Endothelial cell of umbilical vein (primary cell): ENCODE results near the gene THAP4. TPM values are rescaled to one million over a fixed set of nuclear protein-coding genes. Genes with fewer than 3 reads are reported as not detected.

Experiments used
- BruUV-seq: library from RNA; stranded (reverse); fragments of 400-500 nt; replicated peaks from 2 replicates; lab custom pipeline; 2021; lab: Mats Ljungman, UMichigan
- CTCF ChIA-PET: fragments of 300-600, 350-600 bp; sonication (Branson Sonifier 250); formaldehyde crosslinking; loops from one replicate; lab custom pipeline; 2021; ENCODE audit warnings: antibody characterized with exemption, inconsistent platforms; lab: Charles Lee
- POLR2A ChIA-PET: fragments of 300-600, 350-600 bp; sonication (Branson Sonifier 250); formaldehyde crosslinking; loops from one replicate; lab custom pipeline; 2021; ENCODE audit warnings: antibody characterized with exemption, inconsistent platforms; lab: Charles Lee
- DNase-seq: peaks from one replicate; pipeline ENCODE4 v3.0.0-alpha.2; 2011; ENCODE audit warnings: low read depth, low spot score
- FAIRE-seq: peaks from 2 replicates; lab custom pipeline; 2011; peaks lifted over from hg19 to GRCh38; lab: Jason Lieb, UNC
- H2AFZ ChIP-seq: 2 replicates; pipeline ENCODE4 v1.6.0; 2012; ENCODE audit warnings: low read depth, low read length, control low read depth, inconsistent platforms
- H3K27ac ChIP-seq: 2 replicates; pipeline ENCODE4 v1.5.1; 2011; ENCODE audit warnings: low read depth, mild to moderate bottlenecking, control low read depth, low read length, moderate library complexity; ENCODE audit not compliant: insufficient read depth
- H3K27me3 ChIP-seq, 2 experiments: 2 replicates each; pipeline versions ENCODE4 v1.6.0 to v1.6.1; 2011; ENCODE audit warnings: low read length in 2 of 2, mixed read lengths in 1 of 2; ENCODE audit not compliant: control insufficient read depth in 2 of 2, insufficient read depth in 2 of 2
- H3K36me3 ChIP-seq, 2 experiments: 2 replicates in 1 of 2; 3 replicates in 1 of 2; pipeline ENCODE4 v1.5.1; 2011; ENCODE audit warnings: low read length in 2 of 2, mild to moderate bottlenecking in 1 of 2, moderate library complexity in 1 of 2; ENCODE audit not compliant: control insufficient read depth in 2 of 2, insufficient read depth in 2 of 2; ENCODE audit errors: extremely low read depth in 1 of 2
- H3K4me1 ChIP-seq: 3 replicates; pipeline ENCODE4 v1.5.1; 2011; ENCODE audit warnings: mild to moderate bottlenecking, low read length; ENCODE audit not compliant: control insufficient read depth, insufficient read depth; ENCODE audit errors: extremely low read depth
- H3K4me2 ChIP-seq: 2 replicates; pipeline ENCODE4 v1.6.1; 2011; ENCODE audit warnings: low read length, control low read depth, mixed read lengths; ENCODE audit not compliant: insufficient read depth
- H3K4me3 ChIP-seq, 3 experiments: fragments of 200-600 bp in 1 of 3; sonication (generic), shearing (Covaris generic) in 1 of 3; replicated peaks in 1 of 3; 2 replicates each; pipeline ENCODE4 v1.5.1; 2011 to 2016; ENCODE audit warnings: control low read depth in 3 of 3, low read length in 3 of 3, mild to moderate bottlenecking in 2 of 3, inconsistent platforms in 1 of 3, low read depth in 1 of 3, moderate library complexity in 1 of 3; ENCODE audit not compliant: insufficient read depth in 1 of 3
- H3K79me2 ChIP-seq: 2 replicates; pipeline ENCODE4 v1.6.0; 2012; ENCODE audit warnings: low read length, inconsistent platforms; ENCODE audit not compliant: control insufficient read depth, insufficient read depth
- H3K9ac ChIP-seq: replicated peaks from 2 replicates; pipeline ENCODE3; 2011; ENCODE audit warnings: low read length, control low read depth; ENCODE audit not compliant: insufficient read depth; ENCODE audit errors: extremely low read depth
- H3K9me1 ChIP-seq: replicated peaks from 3 replicates; pipeline ENCODE4 v1.6.0; 2011; ENCODE audit warnings: mild to moderate bottlenecking, low read length; ENCODE audit not compliant: control insufficient read depth, insufficient read depth; ENCODE audit errors: extremely low read depth
- H3K9me3 ChIP-seq: replicated peaks from 2 replicates; pipeline ENCODE4 v1.5.1; 2012; ENCODE audit warnings: low read length, inconsistent platforms; ENCODE audit not compliant: control insufficient read depth, insufficient read depth
- H4K20me1 ChIP-seq: replicated peaks from 2 replicates; pipeline ENCODE3; 2011; ENCODE audit warnings: mild to moderate bottlenecking, low read length; ENCODE audit not compliant: control insufficient read depth, insufficient read depth; ENCODE audit errors: extremely low read depth
- CTCF ChIP-seq, 2 donors: IDR thresholded peaks; 1 replicate in 1 of 2; 2 replicates in 1 of 2; pipeline ENCODE4 v1.5.1; 2011; ENCODE audit warnings: low read length in 2 of 2, mild to moderate bottlenecking in 2 of 2, moderate library complexity in 2 of 2, control low read depth in 1 of 2, inconsistent platforms in 1 of 2, low read depth in 1 of 2; ENCODE audit not compliant: insufficient read depth in 1 of 2; ENCODE audit errors: extremely low read depth in 1 of 2
- EZH2 ChIP-seq: IDR thresholded peaks from 2 replicates; pipeline ENCODE4 v1.6.1; 2012; ENCODE audit warnings: borderline replicate concordance, low read depth, mild to moderate bottlenecking, moderate library complexity, low read length, inconsistent platforms; ENCODE audit not compliant: severe bottlenecking
- FOS ChIP-seq: IDR thresholded peaks from 2 replicates; pipeline ENCODE4 v1.6.1; 2011; ENCODE audit warnings: mild to moderate bottlenecking, low read length, moderate library complexity, borderline replicate concordance; ENCODE audit not compliant: insufficient read depth
- GATA2 ChIP-seq: IDR thresholded peaks from 2 replicates; pipeline ENCODE4 v1.7.0; 2011; ENCODE audit warnings: low read depth, mild to moderate bottlenecking, moderate library complexity, mixed read lengths, low read length; ENCODE audit not compliant: insufficient read length, insufficient read depth
- JUN ChIP-seq: IDR thresholded peaks from 2 replicates; pipeline ENCODE4 v1.6.1; 2011; ENCODE audit warnings: borderline replicate concordance, low read depth; ENCODE audit not compliant: insufficient read length, insufficient read depth
- MAX ChIP-seq: IDR thresholded peaks from 2 replicates; pipeline ENCODE4 v1.6.1; 2011; ENCODE audit not compliant: insufficient read depth, insufficient read length
- MYC ChIP-seq: IDR thresholded peaks from one replicate; pipeline ENCODE4 v1.6.1; 2011; ENCODE audit warnings: mild to moderate bottlenecking, low read depth, low read length
- POLR2A ChIP-seq: IDR thresholded peaks from 2 replicates; pipeline ENCODE4 v1.6.1; 2012; ENCODE audit warnings: low read depth, mild to moderate bottlenecking, control low read depth, low read length
- POLR2AphosphoS5 ChIP-seq: IDR thresholded peaks from 2 replicates; pipeline ENCODE4 v1.6.1; 2012; ENCODE audit warnings: low read depth, mild to moderate bottlenecking, control low read depth, low read length, moderate library complexity; ENCODE audit not compliant: insufficient read depth
- dilution Hi-C: fragments of 300-500 bp; cut with MboI; formaldehyde crosslinking; loops from one replicate; pipeline ENCODE4 v1.15.0; 2019; ENCODE audit warnings: low sequenced_read_pairs; ENCODE audit not compliant: extremely low pct_ligation_motif_present
- intact Hi-C: fragments of 100-400 bp; cut with micrococcal nuclease; formaldehyde crosslinking; loops from one replicate; pipeline ENCODE4 v1.10.0; 2022
- polyA plus RNA-seq, 4 experiments: library from polyadenylated mRNA; depleted of rRNA in 3 of 4; stranded (reverse) in 3 of 4; unstranded in 1 of 4; fragments of >200 nt; gene quantifications; 2 replicates each; pipeline versions ENCODE4 v1.2.1 to v1.2.3, GENCODE V29; 2011 to 2012; ENCODE audit warnings: missing spikeins in 1 of 4
- total RNA-seq: library from RNA; stranded (reverse); gene quantifications from 2 replicates; pipeline ENCODE4 v1.2.3, GENCODE V29; 2021

THAP4 gene
- total and polyA plus RNA-seq, 2 donors (not counting 3 experiments of a cell fraction or from before 2014, with no cell fraction given) = 45.4 to 47.4 TPM

DNA sequence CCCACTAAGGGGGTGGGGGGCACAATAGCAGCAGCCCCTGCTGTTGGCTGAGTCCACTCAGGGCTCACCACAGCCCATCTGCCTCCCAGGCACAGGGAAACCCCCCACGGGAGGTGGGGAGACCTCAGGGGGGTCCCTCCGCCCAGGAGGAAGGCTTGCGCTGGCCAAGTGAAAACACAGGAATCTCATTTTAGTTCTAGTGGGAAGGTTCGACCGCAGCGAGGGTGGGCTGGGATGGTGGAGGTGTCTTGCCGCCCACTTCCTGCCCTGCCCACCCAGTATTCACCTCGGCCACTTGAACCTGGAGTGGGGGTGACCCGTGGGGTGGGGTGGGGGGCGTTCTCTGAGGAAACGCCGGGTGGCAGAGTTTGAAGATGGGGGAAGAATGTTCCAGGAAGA lies 85.4 kb downstream of the THAP4 start:
- H3K36me3 ChIP-seq = no peaks in the 10 kb centered on the region
- TF ChIP-seq FOS (no peak), POLR2AphosphoS5 (no peak), POLR2A (no peak), MAX (no peak), CTCF (IDR thresholded peaks at IDR 0.05; ENCODE audit: extremely low read depth in 1 of 2, insufficient read depth in 1 of 2, low read depth in 1 of 2, low read length in 2 of 2) (no peak), GATA2 (no peak), EZH2 (no peak), JUN (no peak), MYC (no peak)
- no peaks in the 10 kb centered on the region for H3K79me2 ChIP-seq
- no peak for FAIRE-seq
- intact Hi-C loops (no loop called here), dilution Hi-C loops (no loop called here)
- no peaks in the 10 kb centered on the region for H3K27me3 ChIP-seq
- POLR2A ChIA-PET = no interaction called here
- H3K9me3 ChIP-seq = no peaks in the 10 kb centered on the region
- no peak overlapping the region for H3K4me2 ChIP-seq
- no TSS peak for BruUV-seq
- H3K4me1 ChIP-seq = peaks cover 20% of the 10 kb centered on the region
- no peak for DNase-seq
- no peaks in the 10 kb centered on the region for H3K9me1 ChIP-seq
- H3K4me3 ChIP-seq = no peak overlapping the region
- H3K9ac ChIP-seq = no peak overlapping the region
- H3K27ac ChIP-seq = no peak overlapping the region
- H4K20me1 ChIP-seq = no peaks in the 10 kb centered on the region
- no peak overlapping the region for H2AFZ ChIP-seq
- CTCF ChIA-PET = no interaction called here
